Vagina (tissue), 2 donors: Measurements from ENCODE around the gene TTBK1. TPM values are rescaled to one million over a fixed set of nuclear protein-coding genes. Genes with fewer than 3 reads are reported as not detected.

Experiments
- DNase-seq, 2 donors: peaks; one replicate each; pipeline ENCODE4 v3.0.0-alpha.2; 2017; ENCODE audit errors: extremely low spot score in 2 of 2
- H3K27ac ChIP-seq: fragments of 200-600 bp; sonication (generic); one replicate; pipeline ENCODE4 v1.5.1; 2019
- H3K27me3 ChIP-seq: fragments of 200-600 bp; sonication (generic); one replicate; pipeline ENCODE4 v1.5.1; 2019
- H3K36me3 ChIP-seq, 2 donors: fragments of 200-600 bp; sonication (generic); one replicate each; pipeline ENCODE4 v1.5.1; 2017 to 2019
- H3K4me1 ChIP-seq: fragments of 200-600 bp; sonication (generic); one replicate; pipeline ENCODE4 v1.5.1; 2019
- H3K4me3 ChIP-seq, 2 donors: fragments of 200-600 bp; sonication (generic); 1 replicate in 1 of 2; 2 replicates in 1 of 2; pipeline ENCODE4 v1.5.1; 2016 to 2019
- H3K9me3 ChIP-seq: fragments of 200-600 bp; sonication (generic); one replicate; pipeline ENCODE4 v1.5.1; 2019
- CTCF ChIP-seq, 3 experiments: fragments of 450-650 bp in 2 of 3; fragments of 200-600 bp in 1 of 3; sonication (generic) in 1 of 3; IDR thresholded peaks; one replicate each; pipeline ENCODE4 v1.5.1; 2017 to 2019; ENCODE audit warnings: antibody characterized with exemption in 3 of 3, mild to moderate bottlenecking in 2 of 3, moderate library complexity in 2 of 3
- POLR2A ChIP-seq, 2 donors: fragments of 450-650 bp; IDR thresholded peaks; one replicate each; pipeline ENCODE4 v1.6.1; 2017; ENCODE audit warnings: antibody characterized with exemption in 2 of 2, mild to moderate bottlenecking in 2 of 2, moderate library complexity in 2 of 2
- POLR2AphosphoS5 ChIP-seq, 2 donors: sonication (generic); formaldehyde crosslinking; IDR thresholded peaks; one replicate each; pipeline ENCODE4 v1.9.0; 2017; ENCODE audit warnings: antibody characterized with exemption in 2 of 2, mild to moderate bottlenecking in 2 of 2, low read depth in 1 of 2; ENCODE audit not compliant: insufficient read depth in 1 of 2
- intact Hi-C: fragments of 100-400 bp; cut with DNase I; formaldehyde crosslinking; loops from one replicate; pipeline ENCODE4 v1.15.1; 2023
- total RNA-seq: library from RNA; depleted of rRNA; stranded (reverse); fragments of >200 nt; gene quantifications from one replicate; pipeline ENCODE4 v1.2.3, GENCODE V29; 2016

The TTBK1 gene
- total RNA-seq, 1 donor from 2014 or later: not detected

- Histone ChIP-seq H3K4me1 (no peaks in the 10 kb centered on the region), H3K36me3 (peaks cover 0 to 45% of the 10 kb centered on the region in 2 donors), H3K27ac (no peak overlapping the region), H3K9me3 (no peaks in the 10 kb centered on the region), H3K27me3 (no peaks in the 10 kb centered on the region), H3K4me3 (no peak overlapping the region)
- intact Hi-C loops: no loop called here
- no peak for DNase-seq
- TF ChIP-seq CTCF (IDR thresholded peaks at IDR 0.05) (no peak), POLR2A (IDR thresholded peaks at IDR 0.05) (no peak), POLR2AphosphoS5 (IDR thresholded peaks at IDR 0.05; ENCODE audit: insufficient read depth in 1 of 2, low read depth in 1 of 2) (no peak)
Observed at GRCh38 chr6:43202451-43202850, 40.8 kb upstream of the TTBK1 start.

- DNase-seq: no peak
- intact Hi-C loops: no loop called here
- H3K4me3 ChIP-seq: no peak overlapping the region
- TF ChIP-seq POLR2A (IDR thresholded peaks at IDR 0.05): no peak
- no peak for TF ChIP-seq POLR2AphosphoS5 (IDR thresholded peaks at IDR 0.05; ENCODE audit: insufficient read depth in 1 of 2, low read depth in 1 of 2)
- no peak for TF ChIP-seq CTCF (IDR thresholded peaks at IDR 0.05)
- no peaks in the 10 kb centered on the region for H3K27me3 ChIP-seq
- peaks cover 0 to 41% of the 10 kb centered on the region in 2 donors for H3K36me3 ChIP-seq
- no peak overlapping the region for H3K27ac ChIP-seq
- H3K4me1 ChIP-seq: no peaks in the 10 kb centered on the region
- no peaks in the 10 kb centered on the region for H3K9me3 ChIP-seq
Observed at GRCh38 chr6:43203029-43203717, 40.1 kb upstream of the TTBK1 start.

GRCh38 chr6:43203718-43204095 lies 39.6 kb upstream of the TTBK1 start:
- no peaks in the 10 kb centered on the region for H3K9me3 ChIP-seq
- no peak for DNase-seq
- H3K4me3 ChIP-seq: no peak overlapping the region
- no peaks in the 10 kb centered on the region for H3K27me3 ChIP-seq
- peaks cover 0 to 36% of the 10 kb centered on the region in 2 donors for H3K36me3 ChIP-seq
- intact Hi-C loops: no loop called here
- no peaks in the 10 kb centered on the region for H3K4me1 ChIP-seq
- H3K27ac ChIP-seq: no peak overlapping the region
- TF ChIP-seq POLR2A (IDR thresholded peaks at IDR 0.05) (no peak), POLR2AphosphoS5 (IDR thresholded peaks at IDR 0.05; ENCODE audit: insufficient read depth in 1 of 2, low read depth in 1 of 2) (no peak), CTCF (IDR thresholded peaks at IDR 0.05) (no peak)

GRCh38 chr6:43204271-43205105 lies 38.8 kb upstream of the TTBK1 start:
- Histone ChIP-seq H3K4me3 (no peak overlapping the region), H3K27me3 (no peaks in the 10 kb centered on the region), H3K9me3 (no peaks in the 10 kb centered on the region), H3K4me1 (no peaks in the 10 kb centered on the region), H3K36me3 (peaks cover 0 to 35% of the 10 kb centered on the region in 2 donors), H3K27ac (no peak overlapping the region)
- peak in 1 of 2 donors; percentile 93 for DNase-seq
- intact Hi-C loops: no loop called here
- TF ChIP-seq POLR2A (IDR thresholded peaks at IDR 0.05) (no peak), POLR2AphosphoS5 (IDR thresholded peaks at IDR 0.05; ENCODE audit: insufficient read depth in 1 of 2, low read depth in 1 of 2) (no peak), CTCF (IDR thresholded peaks at IDR 0.05) (no peak)

GRCh38 chr6:43205849-43206248 lies 37.4 kb upstream of the TTBK1 start:
- Histone ChIP-seq H3K36me3 (peaks cover 0 to 24% of the 10 kb centered on the region in 2 donors), H3K4me3 (no peak overlapping the region), H3K9me3 (no peaks in the 10 kb centered on the region), H3K27me3 (no peaks in the 10 kb centered on the region), H3K27ac (no peak overlapping the region), H3K4me1 (no peaks in the 10 kb centered on the region)
- TF ChIP-seq POLR2A (IDR thresholded peaks at IDR 0.05) (no peak), CTCF (IDR thresholded peaks at IDR 0.05) (no peak), POLR2AphosphoS5 (IDR thresholded peaks at IDR 0.05; ENCODE audit: insufficient read depth in 1 of 2, low read depth in 1 of 2) (no peak)
- DNase-seq: peak in 1 of 2 donors; percentile 91
- intact Hi-C loops: no loop called here
